GM13976 (cell line): ENCODE results near the gene HS6ST2.

Experiments
- DNase-seq: peaks from one replicate; pipeline ENCODE4 v3.0.0; 2012; ENCODE audit warnings: low spot score
- in situ Hi-C: fragments of 300-500 bp; cut with MboI; formaldehyde crosslinking; loops from one replicate; pipeline ENCODE4 v1.12.0; 2022; ENCODE audit warnings: low sequenced_read_pairs, mixed read lengths, inconsistent platforms; ENCODE audit not compliant: unreplicated experiment
- TF ChIP-seq, protein P1 (sequence below): IDR thresholded peaks from 2 replicates; pipeline ENCODE4 v1.5.1; 2012; ENCODE audit warnings: borderline replicate concordance, mild to moderate bottlenecking; ENCODE audit not compliant: insufficient read depth; ENCODE audit errors: extremely low read depth, missing control alignments, control extremely low read depth

Gene HS6ST2

DNA sequence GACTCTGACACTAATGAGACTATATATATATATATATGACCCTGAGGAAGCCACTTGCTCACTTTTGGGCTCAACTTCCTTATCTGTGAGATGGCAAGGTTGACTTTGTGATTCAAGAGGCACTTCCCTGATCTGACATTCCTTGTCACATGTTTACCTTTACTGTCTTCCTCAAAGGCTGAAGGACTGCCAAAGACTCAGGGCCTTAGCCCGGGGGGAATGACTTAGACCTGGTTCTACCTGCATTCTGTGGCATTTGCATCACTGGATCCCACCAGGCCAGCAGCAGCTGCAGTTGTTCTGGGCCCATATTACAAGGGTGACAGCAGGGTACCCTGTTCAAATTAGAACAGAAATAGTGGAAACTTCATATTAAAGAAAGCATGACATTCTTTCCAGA lies 3.1 kb upstream of the HS6ST2 start:
- TF ChIP-seq, protein P1, sequence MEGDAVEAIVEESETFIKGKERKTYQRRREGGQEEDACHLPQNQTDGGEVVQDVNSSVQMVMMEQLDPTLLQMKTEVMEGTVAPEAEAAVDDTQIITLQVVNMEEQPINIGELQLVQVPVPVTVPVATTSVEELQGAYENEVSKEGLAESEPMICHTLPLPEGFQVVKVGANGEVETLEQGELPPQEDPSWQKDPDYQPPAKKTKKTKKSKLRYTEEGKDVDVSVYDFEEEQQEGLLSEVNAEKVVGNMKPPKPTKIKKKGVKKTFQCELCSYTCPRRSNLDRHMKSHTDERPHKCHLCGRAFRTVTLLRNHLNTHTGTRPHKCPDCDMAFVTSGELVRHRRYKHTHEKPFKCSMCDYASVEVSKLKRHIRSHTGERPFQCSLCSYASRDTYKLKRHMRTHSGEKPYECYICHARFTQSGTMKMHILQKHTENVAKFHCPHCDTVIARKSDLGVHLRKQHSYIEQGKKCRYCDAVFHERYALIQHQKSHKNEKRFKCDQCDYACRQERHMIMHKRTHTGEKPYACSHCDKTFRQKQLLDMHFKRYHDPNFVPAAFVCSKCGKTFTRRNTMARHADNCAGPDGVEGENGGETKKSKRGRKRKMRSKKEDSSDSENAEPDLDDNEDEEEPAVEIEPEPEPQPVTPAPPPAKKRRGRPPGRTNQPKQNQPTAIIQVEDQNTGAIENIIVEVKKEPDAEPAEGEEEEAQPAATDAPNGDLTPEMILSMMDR: no peak
- no peak for DNase-seq
- in situ Hi-C loops: loop anchor here (25.0 kb wide), 1 partner anchor 101 kb away; no protein-coding TSS in a partner anchor

DNA sequence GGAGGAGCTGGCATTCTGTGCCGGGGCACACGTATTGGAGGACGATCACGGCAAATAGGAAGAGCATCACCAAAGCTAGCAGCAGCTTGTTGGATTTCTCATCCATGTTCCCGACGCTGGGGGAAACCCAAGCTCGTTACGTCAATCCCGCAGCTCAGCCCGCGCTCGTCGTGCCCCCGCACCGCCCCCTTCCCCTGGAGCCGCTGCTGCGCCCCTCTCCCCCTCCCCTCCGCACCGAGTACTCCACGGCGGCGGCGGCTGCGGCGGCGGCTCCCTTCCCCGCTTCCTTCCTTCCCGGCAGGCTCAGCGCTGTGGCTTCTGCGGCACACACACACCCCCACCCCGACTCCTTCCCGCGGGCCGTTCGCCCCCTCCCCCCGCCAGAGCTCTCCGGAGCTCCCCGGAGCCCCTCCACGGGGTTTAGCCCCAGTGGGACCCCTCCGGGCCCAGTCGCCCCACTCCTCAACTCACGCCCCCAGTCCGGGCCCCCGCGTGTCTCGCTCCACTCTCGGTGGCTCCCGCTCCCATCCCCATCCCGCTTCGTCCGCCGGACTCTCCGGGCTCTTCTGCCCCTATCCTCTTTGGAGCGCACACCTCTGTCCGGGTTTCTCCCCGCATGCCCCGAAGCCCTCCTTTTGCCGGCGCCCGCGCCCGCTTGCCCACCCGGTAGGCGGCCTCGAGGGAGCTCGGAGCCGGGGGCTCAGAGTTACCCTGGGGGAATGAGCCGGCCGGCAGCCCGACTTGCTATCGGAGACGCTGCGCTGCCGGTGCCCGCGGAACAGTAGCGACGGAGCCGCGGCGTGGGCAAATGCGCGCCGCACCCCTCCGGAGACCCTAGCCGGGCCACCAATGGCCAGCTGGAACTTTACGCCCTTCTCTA lies 978 bp downstream of the HS6ST2 start:
- TF ChIP-seq, protein P1: no peak
- DNase-seq: no peak
- in situ Hi-C loops: loop anchor here (25.0 kb wide), 1 partner anchor 105 kb away; no protein-coding TSS in a partner anchor

DNA sequence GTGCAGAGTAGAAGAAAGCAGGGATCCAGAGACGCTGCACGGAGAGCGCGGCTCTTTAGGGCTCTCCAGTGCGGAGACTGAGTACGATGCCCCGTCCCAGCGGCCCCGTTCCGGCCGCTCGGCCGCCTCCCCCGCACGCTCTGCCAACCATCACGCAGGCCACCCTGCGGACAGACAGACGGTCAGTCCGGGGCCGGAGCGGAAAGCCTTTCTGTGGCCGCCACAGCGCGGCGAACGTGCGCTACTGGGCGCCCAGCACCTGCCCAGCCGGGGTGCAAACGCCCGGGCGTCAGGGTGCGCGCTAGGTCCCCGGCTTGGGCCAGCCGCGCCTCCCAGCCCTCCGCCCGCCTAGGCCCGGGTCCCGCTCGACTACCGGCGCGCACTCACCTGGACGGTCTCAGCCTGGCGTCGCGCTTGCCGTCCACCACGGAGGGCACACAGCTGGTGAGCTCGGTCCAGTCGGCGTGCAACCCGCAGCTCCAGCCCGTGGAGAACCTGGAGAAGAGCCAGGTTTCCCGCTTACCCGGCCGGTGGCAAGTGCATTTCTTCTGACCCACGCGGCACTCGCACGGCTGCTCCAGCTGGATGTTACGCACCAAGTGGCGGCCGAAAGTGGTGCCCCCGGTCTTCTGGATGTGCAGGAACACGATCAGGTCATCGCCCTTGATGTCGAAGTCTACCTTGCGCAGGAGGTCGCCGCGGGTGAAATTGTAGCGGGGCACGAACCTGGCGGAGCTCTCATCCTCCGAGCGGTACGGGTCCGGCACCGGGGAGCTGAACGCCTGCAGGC lies 1.8 kb downstream of the HS6ST2 start:
- TF ChIP-seq, protein P1: no peak
- in situ Hi-C loops: loop anchor here (25.0 kb wide), 1 partner anchor 106 kb away; no protein-coding TSS in a partner anchor
- DNase-seq: no peak

DNA sequence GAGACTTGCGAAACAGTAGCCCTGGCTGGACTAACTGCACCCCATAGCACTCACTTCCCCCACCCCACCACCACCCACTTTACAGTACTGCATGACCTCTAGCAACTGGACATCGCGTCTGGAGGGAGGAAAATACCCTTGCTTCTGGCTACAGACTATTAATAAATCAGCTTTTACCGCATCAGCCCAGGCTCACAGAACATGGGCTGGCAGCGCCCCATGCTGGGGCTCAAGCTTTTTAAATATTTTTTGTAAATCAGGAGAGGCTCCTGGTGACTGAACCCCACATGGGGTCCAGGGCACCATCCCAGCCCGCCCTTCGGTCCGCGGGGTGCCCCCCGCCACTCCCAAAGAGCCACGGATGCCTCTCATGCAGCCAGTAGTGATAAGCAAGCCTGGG lies 2.7 kb downstream of the HS6ST2 start:
- in situ Hi-C loops: loop anchor here (25.0 kb wide), 1 partner anchor 107 kb away; no protein-coding TSS in a partner anchor
- TF ChIP-seq, protein P1: no peak
- DNase-seq: no peak

DNA sequence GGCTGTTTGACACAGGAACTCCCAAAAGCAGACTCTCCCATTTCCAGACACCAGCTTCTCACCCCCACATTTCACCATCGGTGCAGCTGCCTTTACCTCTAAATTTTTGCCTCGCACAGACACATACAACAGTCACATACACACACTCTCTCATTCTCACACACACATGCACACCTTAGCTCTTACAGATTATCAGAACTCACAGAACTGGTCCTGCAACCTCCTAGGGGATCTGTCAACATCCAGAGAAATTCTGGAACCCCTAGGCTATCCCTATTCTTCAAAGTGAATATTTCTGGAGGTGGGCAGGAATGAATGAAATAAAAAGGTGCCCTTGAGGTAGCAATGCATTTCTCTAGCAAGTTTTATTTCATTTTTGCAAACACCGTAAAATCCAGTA lies 4.1 kb downstream of the HS6ST2 start:
- no peak for DNase-seq
- TF ChIP-seq, protein P1: no peak
- in situ Hi-C loops: loop anchor here (25.0 kb wide), 1 partner anchor 108 kb away; no protein-coding TSS in a partner anchor

DNA sequence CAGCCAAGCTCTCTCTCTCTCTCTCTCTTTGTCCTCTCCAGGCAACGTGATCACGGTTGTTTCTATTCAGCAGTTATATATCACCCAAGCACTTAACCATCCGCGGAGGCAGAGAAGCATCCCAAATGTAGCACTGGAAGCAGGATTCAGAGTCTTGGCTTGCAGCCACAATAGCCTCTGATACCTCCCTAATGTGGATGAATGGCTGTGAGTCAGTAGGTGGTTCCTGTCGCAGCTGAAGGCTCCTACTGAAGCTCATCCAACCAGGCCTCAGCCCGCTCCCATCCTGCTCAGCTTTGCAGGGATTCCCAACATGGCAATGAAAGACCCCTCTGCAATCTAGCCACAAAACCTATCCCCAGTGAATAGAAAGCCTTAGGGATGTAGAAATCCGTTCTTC lies 5.1 kb downstream of the HS6ST2 start:
- DNase-seq: no peak
- TF ChIP-seq, protein P1: no peak
- in situ Hi-C loops: loop anchor here (25.0 kb wide), 1 partner anchor 109 kb away; no protein-coding TSS in a partner anchor
